ENCODE measurements around the gene TRIM26.
A peak's percentile ranks its signal among the peaks of the same experiment; 100 is the strongest.

The TRIM26 gene

GRCh38 chr6:30214657-30214982, 1.4 kb upstream of the TRIM26 start:
- peak overlapping the region in 8 of 11 experiments; percentile 87 to 97 (median 92); a peak in 17 of 22 replicates for H3K27ac ChIP-seq
- no peak for TF ChIP-seq Cebpa-rat (IDR thresholded peaks at IDR 0.05)

GRCh38 chr6:30213957-30214656, 901 bp upstream of the TRIM26 start:
- TF ChIP-seq Cebpa-rat (IDR thresholded peaks at IDR 0.05): no peak
- Histone ChIP-seq H3K4me2 (peak overlapping the region; percentile 80 to 98 (median 89)), H3K4me3 (peak overlapping the region; percentile 80 to 98 (median 87)), H3K9ac (peak overlapping the region; percentile 79 to 98 (median 92)), H4K20me1 (peaks cover 19 to 33% (median 28%) of the 10 kb centered on the region in 11 experiments; a peak in 18 of 22 replicates), H3K27ac (peak overlapping the region; percentile 77 to 97 (median 90)), H3K4me1 (peaks cover 42 to 61% (median 54%) of the 10 kb centered on the region in 10 experiments), H3K36me3 (peaks cover 0 to 23% (median 4%) of the 10 kb centered on the region in 11 experiments; a peak in 8 of 22 replicates), H3K9me3 (replicated peaks in 1 of 11) (no peaks in the 10 kb centered on the region), H3K27me3 (no peaks in the 10 kb centered on the region)

More at GRCh38 chr6:30214657-30214982, 1.4 kb upstream of the TRIM26 start:
- Histone ChIP-seq H3K4me2 (peak overlapping the region; percentile 80 to 98 (median 89)), H3K4me3 (peak overlapping the region; percentile 80 to 98 (median 87)), H3K9me3 (replicated peaks in 1 of 11) (no peaks in the 10 kb centered on the region), H3K4me1 (peaks cover 37 to 56% (median 49%) of the 10 kb centered on the region in 10 experiments), H3K9ac (peak overlapping the region in 10 of 11 experiments; percentile 79 to 98 (median 92); a peak in 16 of 22 replicates), H4K20me1 (peaks cover 15 to 28% (median 23%) of the 10 kb centered on the region in 11 experiments; a peak in 17 of 22 replicates), H3K36me3 (peaks cover 0 to 18% (median 0%) of the 10 kb centered on the region in 11 experiments; a peak in 6 of 22 replicates), H3K27me3 (no peaks in the 10 kb centered on the region)

GRCh38 chr6:30213667-30213956, 406 bp upstream of the TRIM26 start:
- H3K4me3 ChIP-seq: peak overlapping the region; percentile 80 to 98 (median 87)
- peaks cover 0 to 27% (median 7%) of the 10 kb centered on the region in 11 experiments; a peak in 8 of 22 replicates for H3K36me3 ChIP-seq
- no peaks in the 10 kb centered on the region for H3K9me3 ChIP-seq (replicated peaks in 1 of 11)
- peak overlapping the region; percentile 79 to 98 (median 92) for H3K9ac ChIP-seq
- TF ChIP-seq Cebpa-rat (IDR thresholded peaks at IDR 0.05): no peak
- peak overlapping the region; percentile 77 to 97 (median 90) for H3K27ac ChIP-seq
- H4K20me1 ChIP-seq: peaks cover 19 to 38% (median 33%) of the 10 kb centered on the region in 11 experiments; a peak in 18 of 22 replicates
- H3K27me3 ChIP-seq: no peaks in the 10 kb centered on the region
- peaks cover 47 to 66% (median 59%) of the 10 kb centered on the region in 10 experiments for H3K4me1 ChIP-seq
- peak overlapping the region; percentile 80 to 98 (median 89) for H3K4me2 ChIP-seq

- peaks cover 64 to 83% (median 76%) of the 10 kb centered on the region in 10 experiments for H3K4me1 ChIP-seq
These were observed 1.3 kb downstream of the TRIM26 start for GRCh38 chr6:30211899-30212298.

GRCh38 chr6:30211306-30211705, 1.9 kb downstream of the TRIM26 start:
- peak overlapping the region in 8 of 10 experiments; percentile 80 to 98 (median 87); a peak in 12 of 20 replicates for H3K4me3 ChIP-seq
- no peaks in the 10 kb centered on the region for H3K9me3 ChIP-seq (replicated peaks in 1 of 11)
- peak overlapping the region in 5 of 11 experiments; percentile 91 to 94 (median 92); a peak in 8 of 22 replicates for H3K9ac ChIP-seq
- TF ChIP-seq Cebpa-rat (IDR thresholded peaks at IDR 0.05): no peak
- peaks cover 70 to 88% (median 82%) of the 10 kb centered on the region in 10 experiments for H3K4me1 ChIP-seq
- H3K36me3 ChIP-seq: peaks cover 0 to 27% (median 8%) of the 10 kb centered on the region in 11 experiments; a peak in 8 of 22 replicates
- H4K20me1 ChIP-seq: peaks cover 39 to 61% (median 56%) of the 10 kb centered on the region in 11 experiments
- no peak overlapping the region for H3K27ac ChIP-seq
- no peaks in the 10 kb centered on the region for H3K27me3 ChIP-seq
- H3K4me2 ChIP-seq: peak overlapping the region; percentile 73 to 97 (median 91)

More at GRCh38 chr6:30211899-30212298, 1.3 kb downstream of the TRIM26 start:
- no peaks in the 10 kb centered on the region for H3K27me3 ChIP-seq
- peaks cover 0 to 27% (median 8%) of the 10 kb centered on the region in 11 experiments; a peak in 8 of 22 replicates for H3K36me3 ChIP-seq
- H3K27ac ChIP-seq: peak overlapping the region in 6 of 11 experiments; percentile 88 to 97 (median 92); a peak in 6 of 22 replicates
- no peak for TF ChIP-seq Cebpa-rat (IDR thresholded peaks at IDR 0.05)
- peak overlapping the region; percentile 80 to 98 (median 87) for H3K4me3 ChIP-seq
- H3K9me3 ChIP-seq (replicated peaks in 1 of 11): no peaks in the 10 kb centered on the region
- H3K4me2 ChIP-seq: peak overlapping the region; percentile 73 to 97 (median 91)
- peaks cover 33 to 55% (median 50%) of the 10 kb centered on the region in 11 experiments for H4K20me1 ChIP-seq
- peak overlapping the region; percentile 88 to 98 (median 93); a peak in 21 of 22 replicates for H3K9ac ChIP-seq

GRCh38 chr6:30207619-30208295, 5.4 kb downstream of the TRIM26 start:
- H3K9ac ChIP-seq: peak overlapping the region in 9 of 11 experiments; percentile 0 to 54 (median 29); a peak in 14 of 22 replicates
- H3K27ac ChIP-seq: peak overlapping the region in 9 of 11 experiments; percentile 13 to 62 (median 46); a peak in 16 of 22 replicates
- peaks cover 57 to 96% (median 86%) of the 10 kb centered on the region in 11 experiments for H4K20me1 ChIP-seq
- H3K4me3 ChIP-seq: peak overlapping the region in 2 of 10 experiments; percentile 15 to 40; a peak in 2 of 20 replicates
- H3K27me3 ChIP-seq: no peaks in the 10 kb centered on the region
- peak overlapping the region; percentile 76 to 90 (median 88) for H3K4me2 ChIP-seq
- TF ChIP-seq Cebpa-rat (IDR thresholded peaks at IDR 0.05): no peak
- H3K9me3 ChIP-seq (replicated peaks in 1 of 11): no peaks in the 10 kb centered on the region
- H3K36me3 ChIP-seq: peaks cover 0 to 48% (median 17%) of the 10 kb centered on the region in 11 experiments; a peak in 14 of 22 replicates
- H3K4me1 ChIP-seq: peaks cover 64 to 95% (median 83%) of the 10 kb centered on the region in 10 experiments

- Histone ChIP-seq H3K4me2 (peak overlapping the region; percentile 76 to 90 (median 88)), H3K36me3 (peaks cover 0 to 54% (median 17%) of the 10 kb centered on the region in 11 experiments; a peak in 14 of 22 replicates), H4K20me1 (peaks cover 56 to 100% (median 90%) of the 10 kb centered on the region in 11 experiments), H3K4me3 (peak overlapping the region in 2 of 10 experiments; percentile 15 to 40; a peak in 2 of 20 replicates), H3K27me3 (no peaks in the 10 kb centered on the region), H3K27ac (peak overlapping the region in 9 of 11 experiments; percentile 13 to 62 (median 46); a peak in 17 of 22 replicates), H3K4me1 (peaks cover 68 to 100% (median 87%) of the 10 kb centered on the region in 10 experiments), H3K9ac (peak overlapping the region in 10 of 11 experiments; percentile 0 to 54 (median 26); a peak in 15 of 22 replicates), H3K9me3 (replicated peaks in 1 of 11) (no peaks in the 10 kb centered on the region)
- TF ChIP-seq Cebpa-rat (IDR thresholded peaks at IDR 0.05): peak in 2 of 11 experiments; percentile 45 to 52; a peak in 3 of 22 replicates
These were observed 6.2 kb downstream of the TRIM26 start for GRCh38 chr6:30206799-30207618.
